Osteocyte (in vitro differentiated cells): ENCODE measurements around the gene PLD4. TPM values are rescaled to one million over a fixed set of nuclear protein-coding genes. Genes with fewer than 3 reads are reported as not detected.
A peak's percentile ranks its signal among the peaks of the same experiment; 100 is the strongest.

Experiments used
- DNase-seq: peaks from one replicate; pipeline ENCODE4 v3.0.0; 2021; ENCODE audit warnings: mixed read lengths; ENCODE audit not compliant: unreplicated experiment; ENCODE audit errors: extremely low spot score
- H3K27ac Mint-ChIP-seq: one replicate; pipeline ENCODE4 v1.8.0; 2021; ENCODE audit warnings: mild to moderate bottlenecking, mixed read lengths; ENCODE audit not compliant: unreplicated experiment
- H3K27me3 Mint-ChIP-seq: one replicate; pipeline ENCODE4 v1.8.0; 2021; ENCODE audit warnings: mixed read lengths; ENCODE audit not compliant: unreplicated experiment
- H3K36me3 Mint-ChIP-seq: one replicate; pipeline ENCODE4 v1.8.0; 2021; ENCODE audit warnings: mixed read lengths; ENCODE audit not compliant: unreplicated experiment
- H3K4me1 Mint-ChIP-seq: one replicate; pipeline ENCODE4 v1.8.0; 2021; ENCODE audit warnings: mixed read lengths; ENCODE audit not compliant: unreplicated experiment
- H3K4me3 Mint-ChIP-seq: one replicate; pipeline ENCODE4 v1.8.0; 2021; ENCODE audit warnings: mild to moderate bottlenecking, moderate library complexity, mixed read lengths; ENCODE audit not compliant: unreplicated experiment
- H3K9me3 Mint-ChIP-seq: one replicate; pipeline ENCODE4 v1.8.0; 2021; ENCODE audit warnings: mixed read lengths; ENCODE audit not compliant: unreplicated experiment
- CTCF ChIP-seq: fragments of 200-600 bp; sonication (generic); IDR thresholded peaks from 2 replicates; pipeline ENCODE4 v1.5.0; 2021; ENCODE audit warnings: antibody characterized with exemption, mild to moderate bottlenecking, moderate library complexity
- total RNA-seq: library from RNA; stranded (reverse); gene quantifications from 2 replicates; pipeline ENCODE4 v1.2.1, GENCODE V29; 2021

PLD4 gene
- total RNA-seq, 1 donor from 2014 or later: 0.05 TPM

DNA sequence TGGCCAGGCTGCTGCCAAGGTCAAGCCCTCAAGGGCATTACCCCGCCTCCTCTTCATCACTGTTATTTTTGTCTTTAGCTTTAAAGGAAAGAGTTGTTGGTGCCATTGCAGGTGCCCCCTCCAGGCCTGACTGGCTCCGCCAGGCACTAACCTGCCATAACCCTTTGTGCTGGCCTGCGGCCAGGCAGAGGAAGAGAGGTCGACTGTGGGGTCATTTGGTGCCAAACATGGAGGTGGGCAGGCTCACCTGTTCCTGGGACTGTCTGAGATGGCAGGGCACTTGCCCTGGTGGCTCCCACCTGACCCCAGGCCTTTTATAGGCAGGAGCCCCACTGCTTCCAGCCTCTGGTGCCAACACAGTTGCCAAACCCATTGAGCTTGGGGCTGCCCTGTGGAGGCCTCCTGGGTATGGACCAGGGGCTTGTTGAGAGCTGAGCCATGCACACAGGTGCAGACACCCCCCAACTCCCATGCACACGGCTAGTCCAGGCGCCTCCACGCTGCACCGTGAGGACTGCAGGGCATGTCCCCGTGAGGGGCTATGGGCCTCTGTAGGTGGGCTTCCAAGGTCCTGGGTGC, 29.4 kb upstream of the PLD4 start:
- H3K4me1 Mint-ChIP-seq: peaks cover 5% of the 10 kb centered on the region
- H3K27me3 Mint-ChIP-seq: peaks cover 6% of the 10 kb centered on the region
- H3K27ac Mint-ChIP-seq: no peak overlapping the region
- TF ChIP-seq CTCF: no peak
- DNase-seq: no peak
- no peak overlapping the region for H3K4me3 Mint-ChIP-seq
- H3K36me3 Mint-ChIP-seq: no peaks in the 10 kb centered on the region
- H3K9me3 Mint-ChIP-seq: no peaks in the 10 kb centered on the region

GRCh38 chr14:104895786-104896661, 28.7 kb upstream of the PLD4 start:
- no peak for TF ChIP-seq CTCF
- Mint-ChIP-seq H3K4me3 (no peak overlapping the region), H3K36me3 (no peaks in the 10 kb centered on the region), H3K9me3 (no peaks in the 10 kb centered on the region), H3K27ac (no peak overlapping the region), H3K4me1 (peaks cover 5% of the 10 kb centered on the region), H3K27me3 (peaks cover 11% of the 10 kb centered on the region)
- DNase-seq: peak; percentile 84

GRCh38 chr14:104897330-104898194, 27.1 kb upstream of the PLD4 start:
- Mint-ChIP-seq H3K27ac (no peak overlapping the region), H3K4me3 (no peak overlapping the region), H3K27me3 (peaks cover 21% of the 10 kb centered on the region), H3K36me3 (no peaks in the 10 kb centered on the region), H3K9me3 (no peaks in the 10 kb centered on the region), H3K4me1 (peaks cover 5% of the 10 kb centered on the region)
- no peak for DNase-seq
- no peak for TF ChIP-seq CTCF

- H3K4me1 Mint-ChIP-seq: peaks cover 5% of the 10 kb centered on the region
- no peak overlapping the region for H3K4me3 Mint-ChIP-seq
- H3K36me3 Mint-ChIP-seq: no peaks in the 10 kb centered on the region
- DNase-seq: no peak
- no peaks in the 10 kb centered on the region for H3K9me3 Mint-ChIP-seq
- no peak overlapping the region for H3K27ac Mint-ChIP-seq
- H3K27me3 Mint-ChIP-seq: peaks cover 22% of the 10 kb centered on the region
- no peak for TF ChIP-seq CTCF
Observed at GRCh38 chr14:104898195-104898558, 26.5 kb upstream of the PLD4 start.
